Measurements from ENCODE around the gene CPEB2. TPM values are rescaled to one million over a fixed set of nuclear protein-coding genes. Genes with fewer than 3 reads are reported as not detected.

CPEB2 gene
- total RNA-seq, 5 donors from 2014 or later (not counting 1 experiment from before 2014, with no cell fraction given), result 14.8 to 32.3 (median 16.2) TPM

DNA sequence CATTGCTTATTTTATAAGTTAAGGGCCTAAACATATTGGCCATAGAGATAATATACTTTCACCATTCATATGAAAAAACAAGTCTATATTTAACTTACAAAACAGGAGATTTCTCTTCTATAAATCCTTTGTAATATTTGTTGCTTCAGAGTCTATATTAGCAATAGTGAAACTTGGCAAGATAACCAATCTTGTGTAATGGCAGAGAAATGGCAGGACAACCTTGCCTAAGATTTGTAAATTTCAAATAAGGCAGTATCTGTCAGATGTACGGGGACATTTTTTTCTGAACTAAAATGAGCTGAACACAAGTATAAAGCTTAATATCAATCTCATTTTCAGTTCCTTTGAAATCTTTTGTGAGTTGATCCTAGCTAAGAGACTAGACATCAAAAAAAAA is 17.8 kb upstream of the CPEB2 start:
- Histone ChIP-seq H3K36me3 (ENCODE audit: control insufficient read depth in 2 of 2, extremely low read depth in 1 of 2, insufficient read depth in 1 of 2, low read length in 1 of 2) (no peaks in the 10 kb centered on the region), H3K9me3 (no peaks in the 10 kb centered on the region), H3K27me3 (replicated peaks in 1 of 2; ENCODE audit: control insufficient read depth in 2 of 2, extremely low read depth in 1 of 2, insufficient read depth in 2 of 2, low read length in 1 of 2) (no peaks in the 10 kb centered on the region), H3K4me3 (ENCODE audit: control insufficient read depth in 1 of 2, extremely low read depth in 1 of 2, low read length in 1 of 2) (no peak overlapping the region), H3K27ac (ENCODE audit: low read length) (no peak overlapping the region), H3K4me1 (ENCODE audit: control insufficient read depth in 1 of 2, extremely low read depth in 1 of 2, insufficient read depth in 2 of 2, low read length in 2 of 2) (no peaks in the 10 kb centered on the region)
- DNase-seq (no peak), ATAC-seq (replicated peaks in 1 of 4) (no peak)
- H3K36me3 Mint-ChIP-seq, result no peaks in the 10 kb centered on the region
- no peak overlapping the region for H3K4me3 Mint-ChIP-seq
- peaks cover 5 to 9% of the 10 kb centered on the region in 2 donors for H3K27me3 Mint-ChIP-seq
- WGBS (ENCODE audit: insufficient coverage), result no CpG with 5 or more reads among the region's 1 CpG
- ChIA-PET CTCF (interaction anchor here in 1 of 2 donors (0.6 kb wide), 1 partner anchor 15 kb away, joined by 3 read pairs; no protein-coding TSS in a partner anchor), POLR2A (no interaction called here)
- no peaks in the 10 kb centered on the region for H3K9me3 Mint-ChIP-seq
- H3K4me1 Mint-ChIP-seq, result no peaks in the 10 kb centered on the region
- no peak overlapping the region for H3K27ac Mint-ChIP-seq

DNA sequence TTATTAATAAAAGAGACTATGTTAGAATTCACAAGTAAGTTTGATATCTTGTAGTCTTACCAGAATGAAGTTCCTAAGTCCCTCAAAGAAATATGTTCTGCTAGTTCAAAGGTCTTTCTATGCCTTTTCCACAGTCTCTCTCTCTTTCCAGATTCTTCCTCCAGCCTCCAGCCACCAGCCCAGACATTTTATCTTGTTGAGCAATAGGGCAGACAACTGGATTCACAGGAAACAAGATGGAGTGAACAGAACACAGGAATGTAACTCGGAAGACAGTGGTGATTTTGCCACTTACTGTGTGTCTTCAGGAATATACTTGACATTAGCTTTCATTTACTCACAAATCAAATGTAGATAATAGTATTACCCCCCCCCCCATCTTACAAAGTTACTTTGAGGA is 17.1 kb upstream of the CPEB2 start:
- Histone ChIP-seq H3K4me1 (ENCODE audit: control insufficient read depth in 1 of 2, extremely low read depth in 1 of 2, insufficient read depth in 2 of 2, low read length in 2 of 2) (no peaks in the 10 kb centered on the region), H3K27me3 (replicated peaks in 1 of 2; ENCODE audit: control insufficient read depth in 2 of 2, extremely low read depth in 1 of 2, insufficient read depth in 2 of 2, low read length in 1 of 2) (no peaks in the 10 kb centered on the region), H3K36me3 (ENCODE audit: control insufficient read depth in 2 of 2, extremely low read depth in 1 of 2, insufficient read depth in 1 of 2, low read length in 1 of 2) (no peaks in the 10 kb centered on the region), H3K4me3 (ENCODE audit: control insufficient read depth in 1 of 2, extremely low read depth in 1 of 2, low read length in 1 of 2) (no peak overlapping the region), H3K27ac (ENCODE audit: low read length) (no peak overlapping the region), H3K9me3 (no peaks in the 10 kb centered on the region)
- CTCF ChIA-PET, result interaction anchor here in 1 of 2 donors (0.6 kb wide), 2 partner anchors 10 to 17 kb away, joined by 3 read pairs; no protein-coding TSS in a partner anchor
- Mint-ChIP-seq H3K27ac (no peak overlapping the region), H3K27me3 (peaks cover 4 to 5% of the 10 kb centered on the region in 2 donors), H3K9me3 (no peaks in the 10 kb centered on the region), H3K4me3 (no peak overlapping the region), H3K36me3 (no peaks in the 10 kb centered on the region), H3K4me1 (no peaks in the 10 kb centered on the region)
- no CpG with 5 or more reads among the region's 1 CpG for WGBS (ENCODE audit: insufficient coverage)
- DNase-seq, result no peak
- ATAC-seq (replicated peaks in 1 of 4), result no peak
- POLR2A ChIA-PET, result interaction anchor here (0.6 kb wide), 2 partner anchors 52 to 763 kb away, joined by 3 to 4 read pairs; no protein-coding TSS in a partner anchor

DNA sequence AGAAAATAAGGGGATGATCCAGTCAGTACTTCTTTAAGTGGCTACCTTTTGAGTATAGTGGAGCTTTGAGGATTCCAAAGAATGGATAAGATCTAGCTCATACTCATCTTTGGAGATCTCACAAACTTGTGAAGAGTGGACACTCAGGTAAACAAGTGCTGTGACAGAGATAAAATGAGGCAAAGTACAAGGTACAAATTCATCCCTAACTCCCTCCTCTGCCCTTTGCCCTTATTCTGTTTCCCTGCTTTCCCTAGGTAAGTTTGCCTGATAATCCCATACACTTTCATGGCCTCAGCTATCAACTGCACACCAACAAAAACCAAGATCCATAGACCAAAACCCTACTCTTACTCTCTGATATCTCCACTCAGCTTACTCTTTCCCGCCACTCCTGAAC is 16.4 kb upstream of the CPEB2 start:
- CTCF ChIA-PET, result interaction anchor here in 1 of 2 donors (0.6 to 1.7 kb wide), 2 partner anchors 16 to 17 kb away, joined by 3 to 5 read pairs; no protein-coding TSS in a partner anchor
- no peak overlapping the region for H3K4me3 ChIP-seq (ENCODE audit: control insufficient read depth in 1 of 2, extremely low read depth in 1 of 2, low read length in 1 of 2)

DNA sequence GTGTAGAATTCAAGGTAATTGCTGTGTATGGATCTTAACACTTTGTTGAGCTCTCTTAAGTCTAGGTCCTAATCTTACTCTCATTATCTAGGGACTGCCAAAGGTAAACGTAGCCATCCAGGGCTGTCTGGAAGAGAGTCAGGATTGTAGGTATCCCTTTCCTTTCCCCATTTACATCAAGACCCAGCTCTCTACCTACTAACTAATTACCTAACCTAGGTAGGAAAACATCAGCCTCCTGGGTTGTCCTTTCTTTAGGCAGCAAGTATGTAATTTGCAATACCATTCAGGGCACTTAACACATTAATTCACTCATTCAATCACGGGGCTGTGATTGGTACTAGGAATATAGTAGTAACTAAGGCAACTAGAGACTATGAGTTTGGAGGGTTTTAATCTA is 15.2 kb upstream of the CPEB2 start:
- no peaks in the 10 kb centered on the region for H3K4me1 ChIP-seq (ENCODE audit: control insufficient read depth in 1 of 2, extremely low read depth in 1 of 2, insufficient read depth in 2 of 2, low read length in 2 of 2)
- no peak overlapping the region for H3K4me3 ChIP-seq (ENCODE audit: control insufficient read depth in 1 of 2, extremely low read depth in 1 of 2, low read length in 1 of 2)
- no peaks in the 10 kb centered on the region for H3K9me3 ChIP-seq
- H3K4me1 Mint-ChIP-seq, result no peaks in the 10 kb centered on the region
- H3K36me3 ChIP-seq (ENCODE audit: control insufficient read depth in 2 of 2, extremely low read depth in 1 of 2, insufficient read depth in 1 of 2, low read length in 1 of 2), result no peaks in the 10 kb centered on the region
- no peak overlapping the region for H3K27ac ChIP-seq (ENCODE audit: low read length)
- ChIA-PET CTCF (interaction anchor here in 1 of 2 donors (1.7 kb wide), 1 partner anchor 14 kb away, joined by 5 read pairs; no protein-coding TSS in a partner anchor), POLR2A (no interaction called here)
- H3K27me3 ChIP-seq (replicated peaks in 1 of 2; ENCODE audit: control insufficient read depth in 2 of 2, extremely low read depth in 1 of 2, insufficient read depth in 2 of 2, low read length in 1 of 2), result no peaks in the 10 kb centered on the region
- no peak overlapping the region for H3K4me3 Mint-ChIP-seq
- peaks cover 4 to 5% of the 10 kb centered on the region in 2 donors for H3K27me3 Mint-ChIP-seq
- no peaks in the 10 kb centered on the region for H3K36me3 Mint-ChIP-seq
- no peak overlapping the region for H3K27ac Mint-ChIP-seq
- ATAC-seq (replicated peaks in 1 of 4) (no peak), DNase-seq (no peak)
- H3K9me3 Mint-ChIP-seq, result no peaks in the 10 kb centered on the region
- no CpG with 5 or more reads among the region's 2 CpGs for WGBS (ENCODE audit: insufficient coverage)

More for the DNA sequence above, 16.4 kb upstream of the CPEB2 start:
- H3K27me3 Mint-ChIP-seq, result peaks cover 4 to 5% of the 10 kb centered on the region in 2 donors
- Histone ChIP-seq H3K27me3 (replicated peaks in 1 of 2; ENCODE audit: control insufficient read depth in 2 of 2, extremely low read depth in 1 of 2, insufficient read depth in 2 of 2, low read length in 1 of 2) (no peaks in the 10 kb centered on the region), H3K36me3 (ENCODE audit: control insufficient read depth in 2 of 2, extremely low read depth in 1 of 2, insufficient read depth in 1 of 2, low read length in 1 of 2) (no peaks in the 10 kb centered on the region), H3K9me3 (no peaks in the 10 kb centered on the region), H3K4me1 (ENCODE audit: control insufficient read depth in 1 of 2, extremely low read depth in 1 of 2, insufficient read depth in 2 of 2, low read length in 2 of 2) (no peaks in the 10 kb centered on the region), H3K27ac (ENCODE audit: low read length) (no peak overlapping the region)
- 82% methylated on average over 1 of the region's 1 CpG for WGBS (ENCODE audit: insufficient coverage)
- H3K4me3 Mint-ChIP-seq, result no peak overlapping the region
- H3K27ac Mint-ChIP-seq, result no peak overlapping the region
- DNase-seq (no peak), ATAC-seq (replicated peaks in 1 of 4) (no peak)
- H3K4me1 Mint-ChIP-seq, result no peaks in the 10 kb centered on the region
- POLR2A ChIA-PET, result interaction anchor here (0.6 kb wide), 4 partner anchors 11 to 915 kb away, joined by 3 to 4 read pairs (median 4); no protein-coding TSS in a partner anchor
- H3K9me3 Mint-ChIP-seq, result no peaks in the 10 kb centered on the region
- no peaks in the 10 kb centered on the region for H3K36me3 Mint-ChIP-seq

DNA sequence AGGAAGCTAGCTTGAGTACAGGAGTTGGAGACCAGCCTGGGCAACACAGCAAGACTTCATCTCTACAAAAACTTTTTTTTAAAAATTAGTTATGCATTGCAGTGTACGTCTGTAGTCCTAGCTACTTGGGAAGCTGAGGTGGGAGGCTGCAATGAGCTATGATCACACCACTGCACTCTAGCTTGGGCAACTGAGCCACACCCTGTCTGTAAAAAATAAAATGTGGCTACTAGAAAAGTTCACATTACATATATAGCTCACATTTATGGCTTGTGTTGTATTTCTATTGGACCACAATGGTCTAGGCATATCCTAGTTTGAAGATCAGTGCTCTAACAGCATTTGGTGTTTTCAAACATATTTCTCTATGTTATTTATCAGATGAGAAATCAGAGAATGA is 11.8 kb upstream of the CPEB2 start:
- Mint-ChIP-seq H3K4me1 (peaks cover 0 to 4% (median 3%) of the 10 kb centered on the region in 3 donors), H3K27me3 (peaks cover 4 to 13% of the 10 kb centered on the region in 2 donors), H3K9me3 (no peaks in the 10 kb centered on the region), H3K4me3 (no peak overlapping the region), H3K27ac (no peak overlapping the region), H3K36me3 (no peaks in the 10 kb centered on the region)
- Histone ChIP-seq H3K9me3 (no peaks in the 10 kb centered on the region), H3K4me1 (ENCODE audit: control insufficient read depth in 1 of 2, extremely low read depth in 1 of 2, insufficient read depth in 2 of 2, low read length in 2 of 2) (no peaks in the 10 kb centered on the region), H3K27ac (ENCODE audit: low read length) (no peak overlapping the region), H3K27me3 (replicated peaks in 1 of 2; ENCODE audit: control insufficient read depth in 2 of 2, extremely low read depth in 1 of 2, insufficient read depth in 2 of 2, low read length in 1 of 2) (no peaks in the 10 kb centered on the region), H3K36me3 (ENCODE audit: control insufficient read depth in 2 of 2, extremely low read depth in 1 of 2, insufficient read depth in 1 of 2, low read length in 1 of 2) (no peaks in the 10 kb centered on the region), H3K4me3 (ENCODE audit: control insufficient read depth in 1 of 2, extremely low read depth in 1 of 2, low read length in 1 of 2) (no peak overlapping the region)
- DNase-seq (no peak), ATAC-seq (replicated peaks in 1 of 4) (no peak)
- ChIA-PET POLR2A (interaction anchor here in 1 of 2 donors (0.6 kb wide), 1 partner anchor 620 kb away, joined by 3 read pairs; no protein-coding TSS in a partner anchor), CTCF (interaction anchor here in 1 of 2 donors (0.6 to 0.9 kb wide), 2 partner anchors 14 to 248 kb away, joined by 3 read pairs; no protein-coding TSS in a partner anchor)
- no CpG with 5 or more reads among the region's 1 CpG for WGBS (ENCODE audit: insufficient coverage)

DNA sequence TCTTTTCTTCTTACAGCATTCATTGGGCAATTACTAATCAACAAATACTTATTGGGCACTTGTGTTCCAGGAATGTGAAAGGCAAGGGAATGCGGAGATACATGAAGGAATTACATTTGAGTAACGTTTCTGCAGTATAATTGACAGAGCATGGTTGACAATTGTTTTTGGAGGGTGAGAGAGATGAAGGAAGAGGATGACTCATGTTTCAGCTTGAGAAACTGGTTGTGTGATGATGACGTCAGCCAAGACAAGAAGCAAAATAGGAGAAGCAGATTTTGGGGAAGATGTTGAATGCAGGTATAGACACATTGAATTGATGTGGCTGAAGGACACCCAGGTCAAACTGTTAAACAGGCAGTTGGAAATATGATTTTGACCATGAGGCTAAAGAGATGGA is 8.0 kb upstream of the CPEB2 start:
- Mint-ChIP-seq H3K27me3 (peaks cover 4 to 11% of the 10 kb centered on the region in 2 donors), H3K4me1 (peaks cover 0 to 4% (median 3%) of the 10 kb centered on the region in 3 donors), H3K4me3 (no peak overlapping the region), H3K27ac (no peak overlapping the region), H3K9me3 (no peaks in the 10 kb centered on the region), H3K36me3 (no peaks in the 10 kb centered on the region)
- Histone ChIP-seq H3K4me1 (ENCODE audit: control insufficient read depth in 1 of 2, extremely low read depth in 1 of 2, insufficient read depth in 2 of 2, low read length in 2 of 2) (no peaks in the 10 kb centered on the region), H3K27ac (ENCODE audit: low read length) (no peak overlapping the region), H3K4me3 (ENCODE audit: control insufficient read depth in 1 of 2, extremely low read depth in 1 of 2, low read length in 1 of 2) (no peak overlapping the region), H3K9me3 (no peaks in the 10 kb centered on the region), H3K36me3 (ENCODE audit: control insufficient read depth in 2 of 2, extremely low read depth in 1 of 2, insufficient read depth in 1 of 2, low read length in 1 of 2) (no peaks in the 10 kb centered on the region), H3K27me3 (replicated peaks in 1 of 2; ENCODE audit: control insufficient read depth in 2 of 2, extremely low read depth in 1 of 2, insufficient read depth in 2 of 2, low read length in 1 of 2) (no peaks in the 10 kb centered on the region)
- ChIA-PET POLR2A (no interaction called here), CTCF (no interaction called here)
- ATAC-seq (replicated peaks in 1 of 4) (no peak), DNase-seq (no peak)
- whole genome bisulfite sequencing (ENCODE audit: insufficient coverage), result 59% methylated on average over 3 of the region's 3 CpGs
